Liver (tissue), 3 donors: ENCODE results near the gene PPARD.

Source experiments
- EGR1 ChIP-seq, 2 donors: IDR thresholded peaks; 2 replicates each; pipeline ENCODE4 v1.6.1; 2016 to 2018; ENCODE audit warnings: antibody characterized with exemption in 2 of 2, low read depth in 2 of 2
- FOXA1 ChIP-seq: IDR thresholded peaks from 2 replicates; pipeline ENCODE4 v1.6.1; 2016; ENCODE audit warnings: antibody characterized with exemption
- GABPA ChIP-seq, 2 donors: IDR thresholded peaks in 1 of 2; conservative IDR thresholded peaks in 1 of 2; 2 replicates each; pipeline ENCODE4 v1.6.1; 2016; ENCODE audit warnings: antibody characterized with exemption in 2 of 2, mild to moderate bottlenecking in 1 of 2, moderate library complexity in 1 of 2
- JUND ChIP-seq, 2 donors: IDR thresholded peaks; 2 replicates each; pipeline ENCODE4 v1.6.1; 2016; ENCODE audit warnings: antibody characterized with exemption in 2 of 2
- NR2F2 ChIP-seq: IDR thresholded peaks from 2 replicates; pipeline ENCODE4 v1.6.1; 2016; ENCODE audit warnings: antibody characterized with exemption
- RXRA ChIP-seq, 2 donors: IDR thresholded peaks; 2 replicates each; pipeline ENCODE4 v1.6.1; 2017 to 2018; ENCODE audit warnings: antibody characterized with exemption in 2 of 2, mild to moderate bottlenecking in 1 of 2
- SP1 ChIP-seq: IDR thresholded peaks from 2 replicates; pipeline ENCODE4 v1.6.1; 2018; ENCODE audit warnings: antibody characterized with exemption, mild to moderate bottlenecking
- TAF1 ChIP-seq: conservative IDR thresholded peaks from 2 replicates; pipeline ENCODE4 v1.6.1; 2016; ENCODE audit warnings: antibody characterized with exemption, mild to moderate bottlenecking
- YY1 ChIP-seq: IDR thresholded peaks from 2 replicates; pipeline ENCODE4 v1.6.1; 2016; ENCODE audit warnings: antibody characterized with exemption, mild to moderate bottlenecking
- TF ChIP-seq, protein P1 (sequence below): IDR thresholded peaks from 2 replicates; pipeline ENCODE4 v1.6.1; 2016; ENCODE audit warnings: antibody characterized with exemption
- TF ChIP-seq, protein P2 (sequence below): fragments of 150-350 bp; IDR thresholded peaks from 2 replicates; pipeline ENCODE4 v1.5.1; 2017; ENCODE audit warnings: improper control_type of control experiment, low read depth, low read length; ENCODE audit not compliant: missing input control
- TF ChIP-seq, protein P3 (sequence below): IDR thresholded peaks from 2 replicates; pipeline ENCODE4 v1.6.1; 2016; ENCODE audit warnings: antibody characterized with exemption
- TF ChIP-seq, protein P4 (sequence below): IDR thresholded peaks from 2 replicates; pipeline ENCODE4 v1.6.1; 2016; ENCODE audit warnings: antibody characterized with exemption, mild to moderate bottlenecking
- TF ChIP-seq, protein P5 (sequence below): IDR thresholded peaks from 2 replicates; pipeline ENCODE4 v1.6.1; 2016; ENCODE audit warnings: antibody characterized with exemption
- donor health status: healthy.
- donor health status: healthy.

DNA sequence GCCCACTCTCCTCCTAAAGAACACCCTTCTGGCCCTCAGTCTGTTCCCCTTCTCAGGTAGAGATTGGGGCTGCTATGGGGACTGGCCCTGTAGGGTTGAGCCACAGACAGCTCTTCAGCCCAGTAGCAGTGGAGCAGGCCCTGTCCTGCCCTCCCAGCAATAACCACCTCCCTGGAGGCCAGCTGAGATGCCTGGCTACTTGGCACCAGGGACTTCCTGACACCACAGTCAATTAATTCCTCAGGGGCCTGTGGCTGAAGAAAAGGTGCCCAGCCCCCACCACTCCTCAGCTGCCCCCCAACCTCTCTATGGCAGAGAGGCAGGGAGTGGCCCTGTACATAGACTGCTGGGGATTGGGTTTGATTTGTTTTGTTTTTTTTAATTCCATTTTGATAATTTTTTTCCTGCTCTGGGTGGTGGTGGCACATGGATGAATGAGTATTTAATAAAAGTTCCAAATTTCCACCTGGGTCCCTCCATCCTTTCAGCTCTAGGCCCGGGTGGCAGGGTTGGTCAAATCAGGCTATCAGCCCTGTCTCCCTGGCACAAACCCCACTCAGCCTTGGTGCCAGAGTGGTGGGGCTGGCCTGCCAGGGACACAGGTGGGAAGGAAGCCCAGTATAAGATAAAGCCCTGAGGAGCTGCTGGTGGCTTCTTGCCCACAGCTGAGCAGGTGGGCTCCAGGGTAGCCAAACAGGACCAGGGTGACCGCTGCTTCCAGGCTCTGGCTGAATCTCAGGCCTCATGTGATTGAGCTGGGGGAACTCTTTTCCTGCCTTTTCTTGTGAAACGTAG is 46.6 kb upstream of the PPARD start:
- TF ChIP-seq YY1 (no peak), JUND (IDR thresholded peaks at IDR 0.05) (no peak), NR2F2 (no peak), TAF1 (no peak), RXRA (IDR thresholded peaks at IDR 0.05) (no peak), GABPA (IDR thresholded peaks at IDR 0.05 in 1 of 2, conservative IDR thresholded peaks at IDR 0.05 in 1 of 2) (no peak), EGR1 (IDR thresholded peaks at IDR 0.05; ENCODE audit: low read depth in 2 of 2) (no peak), FOXA1 (no peak), SP1 (no peak)
- TF ChIP-seq, protein P1, sequence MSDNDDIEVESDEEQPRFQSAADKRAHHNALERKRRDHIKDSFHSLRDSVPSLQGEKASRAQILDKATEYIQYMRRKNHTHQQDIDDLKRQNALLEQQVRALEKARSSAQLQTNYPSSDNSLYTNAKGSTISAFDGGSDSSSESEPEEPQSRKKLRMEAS, result no peak
- TF ChIP-seq, protein P2, sequence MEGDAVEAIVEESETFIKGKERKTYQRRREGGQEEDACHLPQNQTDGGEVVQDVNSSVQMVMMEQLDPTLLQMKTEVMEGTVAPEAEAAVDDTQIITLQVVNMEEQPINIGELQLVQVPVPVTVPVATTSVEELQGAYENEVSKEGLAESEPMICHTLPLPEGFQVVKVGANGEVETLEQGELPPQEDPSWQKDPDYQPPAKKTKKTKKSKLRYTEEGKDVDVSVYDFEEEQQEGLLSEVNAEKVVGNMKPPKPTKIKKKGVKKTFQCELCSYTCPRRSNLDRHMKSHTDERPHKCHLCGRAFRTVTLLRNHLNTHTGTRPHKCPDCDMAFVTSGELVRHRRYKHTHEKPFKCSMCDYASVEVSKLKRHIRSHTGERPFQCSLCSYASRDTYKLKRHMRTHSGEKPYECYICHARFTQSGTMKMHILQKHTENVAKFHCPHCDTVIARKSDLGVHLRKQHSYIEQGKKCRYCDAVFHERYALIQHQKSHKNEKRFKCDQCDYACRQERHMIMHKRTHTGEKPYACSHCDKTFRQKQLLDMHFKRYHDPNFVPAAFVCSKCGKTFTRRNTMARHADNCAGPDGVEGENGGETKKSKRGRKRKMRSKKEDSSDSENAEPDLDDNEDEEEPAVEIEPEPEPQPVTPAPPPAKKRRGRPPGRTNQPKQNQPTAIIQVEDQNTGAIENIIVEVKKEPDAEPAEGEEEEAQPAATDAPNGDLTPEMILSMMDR, result no peak
- TF ChIP-seq, protein P3, sequence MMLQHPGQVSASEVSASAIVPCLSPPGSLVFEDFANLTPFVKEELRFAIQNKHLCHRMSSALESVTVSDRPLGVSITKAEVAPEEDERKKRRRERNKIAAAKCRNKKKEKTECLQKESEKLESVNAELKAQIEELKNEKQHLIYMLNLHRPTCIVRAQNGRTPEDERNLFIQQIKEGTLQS, result no peak
- TF ChIP-seq, protein P4, sequence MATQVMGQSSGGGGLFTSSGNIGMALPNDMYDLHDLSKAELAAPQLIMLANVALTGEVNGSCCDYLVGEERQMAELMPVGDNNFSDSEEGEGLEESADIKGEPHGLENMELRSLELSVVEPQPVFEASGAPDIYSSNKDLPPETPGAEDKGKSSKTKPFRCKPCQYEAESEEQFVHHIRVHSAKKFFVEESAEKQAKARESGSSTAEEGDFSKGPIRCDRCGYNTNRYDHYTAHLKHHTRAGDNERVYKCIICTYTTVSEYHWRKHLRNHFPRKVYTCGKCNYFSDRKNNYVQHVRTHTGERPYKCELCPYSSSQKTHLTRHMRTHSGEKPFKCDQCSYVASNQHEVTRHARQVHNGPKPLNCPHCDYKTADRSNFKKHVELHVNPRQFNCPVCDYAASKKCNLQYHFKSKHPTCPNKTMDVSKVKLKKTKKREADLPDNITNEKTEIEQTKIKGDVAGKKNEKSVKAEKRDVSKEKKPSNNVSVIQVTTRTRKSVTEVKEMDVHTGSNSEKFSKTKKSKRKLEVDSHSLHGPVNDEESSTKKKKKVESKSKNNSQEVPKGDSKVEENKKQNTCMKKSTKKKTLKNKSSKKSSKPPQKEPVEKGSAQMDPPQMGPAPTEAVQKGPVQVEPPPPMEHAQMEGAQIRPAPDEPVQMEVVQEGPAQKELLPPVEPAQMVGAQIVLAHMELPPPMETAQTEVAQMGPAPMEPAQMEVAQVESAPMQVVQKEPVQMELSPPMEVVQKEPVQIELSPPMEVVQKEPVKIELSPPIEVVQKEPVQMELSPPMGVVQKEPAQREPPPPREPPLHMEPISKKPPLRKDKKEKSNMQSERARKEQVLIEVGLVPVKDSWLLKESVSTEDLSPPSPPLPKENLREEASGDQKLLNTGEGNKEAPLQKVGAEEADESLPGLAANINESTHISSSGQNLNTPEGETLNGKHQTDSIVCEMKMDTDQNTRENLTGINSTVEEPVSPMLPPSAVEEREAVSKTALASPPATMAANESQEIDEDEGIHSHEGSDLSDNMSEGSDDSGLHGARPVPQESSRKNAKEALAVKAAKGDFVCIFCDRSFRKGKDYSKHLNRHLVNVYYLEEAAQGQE, result no peak
- TF ChIP-seq, protein P5, sequence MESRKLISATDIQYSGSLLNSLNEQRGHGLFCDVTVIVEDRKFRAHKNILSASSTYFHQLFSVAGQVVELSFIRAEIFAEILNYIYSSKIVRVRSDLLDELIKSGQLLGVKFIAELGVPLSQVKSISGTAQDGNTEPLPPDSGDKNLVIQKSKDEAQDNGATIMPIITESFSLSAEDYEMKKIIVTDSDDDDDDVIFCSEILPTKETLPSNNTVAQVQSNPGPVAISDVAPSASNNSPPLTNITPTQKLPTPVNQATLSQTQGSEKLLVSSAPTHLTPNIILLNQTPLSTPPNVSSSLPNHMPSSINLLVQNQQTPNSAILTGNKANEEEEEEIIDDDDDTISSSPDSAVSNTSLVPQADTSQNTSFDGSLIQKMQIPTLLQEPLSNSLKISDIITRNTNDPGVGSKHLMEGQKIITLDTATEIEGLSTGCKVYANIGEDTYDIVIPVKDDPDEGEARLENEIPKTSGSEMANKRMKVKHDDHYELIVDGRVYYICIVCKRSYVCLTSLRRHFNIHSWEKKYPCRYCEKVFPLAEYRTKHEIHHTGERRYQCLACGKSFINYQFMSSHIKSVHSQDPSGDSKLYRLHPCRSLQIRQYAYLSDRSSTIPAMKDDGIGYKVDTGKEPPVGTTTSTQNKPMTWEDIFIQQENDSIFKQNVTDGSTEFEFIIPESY, result no peak
